Measurements from ENCODE around the gene NIPAL4. TPM values are rescaled to one million over a fixed set of nuclear protein-coding genes. Genes with fewer than 3 reads are reported as not detected.
"Not testable (repeated sequence)": the region's sequence is repeated elsewhere in the genome, so short reads cannot be mapped to it uniquely, and the experiment has no call there.

Gene NIPAL4
- 1 to 10 TPM in 1 of 2 donors, under 1 TPM in 1; 0.12 to 1.8 TPM for total RNA-seq
- long read RNA-seq, partial matches to known transcripts = 0 of 1 reads
- long read RNA-seq, other reads (novel, unspliced or antisense) = 1 of 1 reads

DNA sequence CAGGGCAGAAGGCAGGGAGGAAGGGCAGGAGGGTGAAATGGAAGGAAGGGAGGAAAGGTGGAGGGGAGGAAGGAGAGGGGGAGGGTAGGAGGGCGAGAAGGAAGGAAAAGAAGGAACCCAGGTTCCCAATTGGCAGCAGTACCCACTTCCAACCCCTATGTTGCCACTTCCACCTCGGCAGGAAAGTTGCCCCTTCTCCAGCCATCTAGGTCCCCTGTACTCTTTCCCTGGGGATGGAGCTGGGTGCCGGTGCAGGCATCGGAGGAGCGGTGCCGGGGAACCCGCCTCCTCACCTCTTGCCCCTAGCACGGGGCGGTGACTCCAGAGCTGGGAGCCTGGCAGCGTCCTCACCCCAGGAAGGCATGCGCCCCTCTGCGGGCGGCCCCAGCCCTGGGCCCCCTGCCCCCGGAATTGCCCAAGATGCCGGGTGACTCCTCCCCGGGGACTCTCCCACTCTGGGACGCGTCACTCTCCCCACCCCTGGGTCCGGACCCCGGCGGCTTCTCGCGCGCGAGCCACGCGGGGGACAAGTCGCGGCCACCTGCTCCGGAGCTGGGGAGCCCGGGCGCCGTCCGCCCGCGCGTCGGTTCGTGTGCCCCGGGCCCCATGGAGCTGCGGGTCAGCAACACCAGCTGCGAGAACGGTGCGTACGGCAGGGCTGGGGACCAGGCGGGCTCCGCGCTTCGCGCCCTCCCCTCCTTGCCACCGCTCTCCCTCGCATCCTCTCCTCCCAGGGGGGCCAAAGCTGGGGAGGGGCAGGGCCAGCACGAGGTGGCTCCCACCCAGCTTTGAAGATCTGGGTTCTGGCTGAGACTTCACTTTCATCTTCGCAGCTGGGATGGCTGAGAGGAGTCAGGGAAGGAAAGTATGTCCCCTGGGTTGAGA, at the start of gene NIPAL4:
TSS of gene NIPAL4 (plus strand) at position 499 of the 885 bp plus-strand sequence. CDS start at position 607, 108 bp downstream.
- intact Hi-C loops (cut with DNase I) = no loop called here
- ATAC-seq (peak; percentile 39 to 55), DNase-seq (no peak)

- intact Hi-C loops (cut with DNase I) = no loop called here
- ATAC-seq = no peak
- no peak for DNase-seq
These were observed 44.2 kb upstream of the NIPAL4 start for GRCh38 chr5:157415838-157416237.

- ATAC-seq; DNase-seq; intact Hi-C loops (cut with DNase I): not testable (repeated sequence)
These were observed 40.5 kb upstream of the NIPAL4 start for GRCh38 chr5:157419521-157419920.

DNA sequence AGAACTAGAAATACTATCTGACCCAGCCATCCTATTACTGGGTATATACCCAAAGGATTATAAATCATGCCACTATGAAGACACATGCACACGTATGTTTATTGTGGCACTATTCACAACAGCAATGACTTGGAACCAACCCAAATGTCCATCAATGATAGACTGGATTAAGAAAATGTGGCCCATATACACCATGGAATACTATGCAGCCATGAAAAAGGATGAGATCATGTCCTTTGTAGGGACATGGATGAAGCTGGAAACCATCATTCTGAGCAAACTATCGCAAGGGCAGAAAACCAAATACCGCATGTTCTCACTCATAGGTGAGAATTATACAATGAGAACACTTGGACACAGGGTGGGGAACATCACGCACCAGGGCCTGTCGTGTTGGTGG, 30.1 kb upstream of the NIPAL4 start:
- not testable (repeated sequence) for ATAC-seq
- intact Hi-C loops (cut with DNase I) = loop anchor here (5.0 to 10.0 kb wide), 3 partner anchors 42 to 287 kb away; no protein-coding TSS in a partner anchor

DNA sequence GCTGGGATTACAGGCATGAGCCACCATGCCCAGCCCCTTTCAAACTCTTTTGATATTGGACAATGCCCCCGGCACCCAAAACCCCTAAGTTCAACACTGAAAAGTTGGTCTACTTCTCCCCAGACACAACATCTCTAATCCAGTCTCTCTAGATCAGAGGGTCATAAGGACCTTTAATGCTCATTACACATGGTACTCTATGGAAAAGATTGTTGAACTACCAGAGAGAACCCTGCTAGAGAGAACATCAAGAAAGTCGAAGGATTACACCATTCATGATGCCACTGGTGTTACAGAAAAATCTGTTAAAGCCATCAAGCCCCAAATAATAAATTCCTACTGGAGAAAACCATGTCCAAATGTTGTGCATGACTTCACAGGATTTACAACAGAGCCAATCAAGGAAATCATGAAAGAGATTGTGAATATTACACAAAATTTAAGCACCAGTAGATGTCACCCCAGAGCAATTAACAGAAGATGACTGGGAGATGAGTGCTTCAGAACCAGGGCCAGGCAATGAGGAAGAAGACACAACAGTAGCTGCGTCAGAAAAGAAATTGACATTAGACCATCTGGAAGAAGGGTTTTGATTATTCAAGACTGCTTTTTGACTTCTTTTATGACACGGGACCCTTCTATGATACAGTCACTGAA, 28.3 kb upstream of the NIPAL4 start:
- DNase-seq = no peak
- intact Hi-C loops (cut with DNase I) = loop anchor here (2.0 to 10.0 kb wide), 4 partner anchors 41 to 286 kb away; no protein-coding TSS in a partner anchor
- peak; percentile 76 to 85 for ATAC-seq

More for the DNA sequence above, 30.1 kb upstream of the NIPAL4 start:
- not testable (repeated sequence) for DNase-seq

DNA sequence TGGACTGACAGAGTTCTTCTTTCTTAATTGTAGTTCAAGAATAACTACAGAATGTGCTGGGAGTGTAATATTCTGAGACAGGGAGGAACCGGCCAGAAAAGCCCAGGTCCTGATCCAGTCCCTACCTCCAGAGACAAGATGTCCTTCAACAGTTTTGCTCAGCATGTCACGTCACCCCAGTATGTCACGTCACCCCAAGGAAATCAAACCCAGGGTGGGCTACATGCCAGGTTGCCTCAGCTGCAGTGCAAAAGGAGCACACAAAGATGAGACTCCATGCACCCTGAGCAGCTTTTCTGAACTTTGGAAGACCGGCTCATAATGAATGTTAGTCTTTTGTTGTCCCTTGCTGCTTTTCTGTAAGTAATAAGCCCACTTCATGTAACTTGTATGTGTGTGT, 25.9 kb upstream of the NIPAL4 start:
- DNase-seq (no peak), ATAC-seq (no peak)
- intact Hi-C loops (cut with DNase I) = loop anchor here (5.0 to 10.0 kb wide), 3 partner anchors 38 to 283 kb away; no protein-coding TSS in a partner anchor

- DNase-seq (no peak), ATAC-seq (peak; percentile 15 to 50)
- intact Hi-C loops (cut with DNase I) = no loop called here
These were observed 16.9 kb upstream of the NIPAL4 start for GRCh38 chr5:157443041-157443549.

DNA sequence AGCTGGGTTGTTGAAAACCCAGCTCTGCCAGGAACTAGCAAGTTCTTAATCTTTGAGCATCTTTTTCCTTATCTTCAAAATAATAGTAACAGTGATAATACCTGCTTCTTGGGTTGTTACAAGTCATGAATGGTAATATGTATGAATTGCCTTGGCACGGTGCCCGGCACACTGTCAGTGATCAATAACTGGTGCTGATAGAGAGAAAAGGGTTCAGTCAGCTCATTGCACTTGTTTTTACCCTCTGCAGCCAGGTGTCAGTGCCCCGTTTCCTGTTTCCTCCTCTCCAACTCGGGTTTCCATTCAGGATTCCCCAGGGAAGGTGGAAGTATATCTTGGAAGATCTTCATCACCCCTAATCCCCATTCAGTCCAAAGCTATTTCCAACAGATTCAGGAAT, 15.8 kb upstream of the NIPAL4 start:
- intact Hi-C loops (cut with DNase I) = no loop called here
- ATAC-seq = no peak
- DNase-seq = no peak

- intact Hi-C loops (cut with DNase I) = no loop called here
- ATAC-seq (no peak), DNase-seq (no peak)
These were observed 14.1 kb upstream of the NIPAL4 start for GRCh38 chr5:157445745-157446411.

GRCh38 chr5:157446412-157446935, 13.5 kb upstream of the NIPAL4 start:
- ATAC-seq (no peak), DNase-seq (no peak)
- intact Hi-C loops (cut with DNase I) = no loop called here

- ATAC-seq = no peak
- intact Hi-C loops (cut with DNase I) = no loop called here
- no peak for DNase-seq
These were observed 12.8 kb upstream of the NIPAL4 start for GRCh38 chr5:157447201-157447637.

- intact Hi-C loops (cut with DNase I) = no loop called here
- DNase-seq = peak; percentile 75
- peak; percentile 94 to 95 for ATAC-seq
These were observed 10.8 kb upstream of the NIPAL4 start for GRCh38 chr5:157449011-157449723.

DNA sequence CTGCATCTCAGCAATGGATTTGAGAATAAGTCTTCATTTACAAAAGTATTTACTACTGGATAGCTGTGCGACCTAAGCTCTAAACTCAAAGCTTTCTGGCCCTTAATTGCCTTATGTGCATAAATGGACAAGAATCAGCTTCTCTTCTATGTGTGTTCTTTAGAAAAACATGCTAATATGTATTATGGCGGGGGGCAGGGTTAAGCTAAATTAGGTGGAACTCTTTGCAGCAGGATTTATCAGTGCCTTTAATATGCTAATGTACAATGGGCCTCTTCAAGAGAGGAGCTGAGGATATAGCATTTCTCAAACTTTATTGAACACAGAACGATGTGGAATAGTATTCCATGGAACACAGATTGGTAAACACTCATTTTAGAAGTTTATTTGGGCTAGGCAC, 10.0 kb upstream of the NIPAL4 start:
- intact Hi-C loops (cut with DNase I) = no loop called here
- no peak for ATAC-seq
- DNase-seq = no peak

GRCh38 chr5:157451806-157452205, 8.2 kb upstream of the NIPAL4 start:
- no peak for DNase-seq
- intact Hi-C loops (cut with DNase I) = no loop called here
- ATAC-seq = no peak

DNA sequence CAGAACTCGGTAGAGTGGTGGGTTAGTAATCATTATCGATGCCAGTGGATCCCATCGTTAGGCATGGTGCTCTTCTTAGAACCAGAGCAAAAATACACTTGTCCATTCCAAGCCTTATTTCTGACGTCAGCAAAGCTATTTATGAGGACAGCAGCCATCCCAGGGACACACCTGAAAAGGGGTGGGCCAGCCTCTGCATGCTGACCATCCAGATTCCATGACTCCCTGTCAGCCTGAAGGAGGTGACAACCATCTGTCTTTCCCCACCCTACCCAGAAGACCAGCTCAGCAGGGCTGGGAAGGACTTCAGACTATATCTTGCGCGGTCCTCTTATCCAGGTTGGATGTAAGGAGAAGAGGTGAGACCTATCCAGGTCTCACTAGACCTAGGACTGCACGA, 5.7 kb upstream of the NIPAL4 start:
- ATAC-seq (no peak), DNase-seq (no peak)
- intact Hi-C loops (cut with DNase I) = no loop called here

DNA sequence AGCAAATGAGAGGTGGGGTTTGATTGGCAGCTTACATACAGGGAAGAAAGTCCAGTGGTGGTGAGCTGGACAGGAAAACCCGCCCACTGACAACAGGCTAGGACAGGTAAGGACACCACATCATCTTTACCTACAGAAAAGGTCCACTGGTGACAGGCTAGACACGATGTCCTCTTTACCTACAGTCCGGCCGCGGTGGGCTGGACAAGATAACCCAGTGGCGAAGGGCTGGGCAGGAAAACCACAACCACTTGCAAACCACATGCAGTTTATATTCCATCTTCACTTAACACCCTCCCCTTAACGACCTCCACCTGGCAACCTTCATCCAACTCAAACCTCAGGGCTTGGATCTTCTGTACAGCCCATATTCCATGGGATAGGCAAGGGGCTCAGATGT, 5.0 kb upstream of the NIPAL4 start:
- ATAC-seq = no peak
- intact Hi-C loops (cut with DNase I) = no loop called here

GRCh38 chr5:157456301-157456700, 3.7 kb upstream of the NIPAL4 start:
- ATAC-seq (no peak), DNase-seq (no peak)
- intact Hi-C loops (cut with DNase I) = no loop called here

More for the DNA sequence above, 5.0 kb upstream of the NIPAL4 start:
- no peak for DNase-seq

- no peak for ATAC-seq
- intact Hi-C loops (cut with DNase I) = no loop called here
- no peak for DNase-seq
These were observed 2.6 kb upstream of the NIPAL4 start for GRCh38 chr5:157457391-157457790.

All from left cardiac atrium (tissue), 4 donors.